GM19324 (cell line): ENCODE data around the gene CIAO1.
A peak's percentile ranks its signal among the peaks of the same experiment; 100 is the strongest.

Experiments used
- ATAC-seq: cut with Tn5 transposase; IDR thresholded peaks from one replicate; pipeline ENCODE4 v1.9.1; 2021; ENCODE audit warnings: mild to moderate bottlenecking, moderate library complexity; ENCODE audit not compliant: unreplicated experiment, low FRiP score

CIAO1 gene

GRCh38 chr2:96320728-96321622 lies 55.0 kb downstream of the CIAO1 start:
- ATAC-seq: peak; percentile 39
